H9 (cell line): ENCODE data around the gene ZNF695. TPM values are rescaled to one million over a fixed set of nuclear protein-coding genes. Genes with fewer than 3 reads are reported as not detected.

ENCODE experiments used
- DNase-seq: peaks from one replicate; pipeline ENCODE4 v3.0.0-alpha.2; 2017
- H2AFZ ChIP-seq: one replicate; pipeline ENCODE4 v1.6.1; 2013; ENCODE audit warnings: mild to moderate bottlenecking, low read length, control low read depth, moderate library complexity
- H2AK5ac ChIP-seq: 2 replicates; pipeline ENCODE4 v1.6.1; 2013; ENCODE audit warnings: low read length, control low read depth, mixed read lengths; ENCODE audit not compliant: insufficient read length
- H2BK120ac ChIP-seq: one replicate; pipeline ENCODE4 v1.6.1; 2013; ENCODE audit warnings: low read depth, mild to moderate bottlenecking, low read length, control low read depth, inconsistent platforms; ENCODE audit not compliant: poor library complexity, severe bottlenecking
- H2BK12ac ChIP-seq: 2 replicates; pipeline ENCODE4 v1.6.1; 2013; ENCODE audit warnings: low read length, control low read depth, mixed read lengths, low read depth; ENCODE audit not compliant: insufficient read length
- H2BK15ac ChIP-seq: 2 replicates; pipeline ENCODE4 v1.6.1; 2013; ENCODE audit warnings: low read depth, low read length, control low read depth
- H2BK20ac ChIP-seq: one replicate; pipeline ENCODE4 v1.6.1; 2013; ENCODE audit warnings: low read depth, mild to moderate bottlenecking, low read length, control low read depth, inconsistent platforms; ENCODE audit not compliant: poor library complexity, severe bottlenecking
- H2BK5ac ChIP-seq: 2 replicates; pipeline ENCODE4 v1.6.1; 2013; ENCODE audit warnings: low read length, control low read depth, mixed read lengths; ENCODE audit not compliant: insufficient read length
- H3K14ac ChIP-seq: 2 replicates; pipeline ENCODE4 v1.6.1; 2013; ENCODE audit warnings: low read length, control low read depth; ENCODE audit not compliant: insufficient read depth
- H3K18ac ChIP-seq: 2 replicates; pipeline ENCODE4 v1.6.1; 2013; ENCODE audit warnings: low read depth, mild to moderate bottlenecking, mixed read lengths, low read length, control low read depth; ENCODE audit not compliant: insufficient read length
- H3K23ac ChIP-seq: 2 replicates; pipeline ENCODE4 v1.6.1; 2013; ENCODE audit warnings: low read length, control low read depth, mixed read lengths, low read depth; ENCODE audit not compliant: insufficient read length
- H3K23me2 ChIP-seq: 2 replicates; pipeline ENCODE4 v1.6.1; 2013; ENCODE audit warnings: low read depth, mild to moderate bottlenecking, mixed read lengths, low read length, control low read depth; ENCODE audit not compliant: insufficient read length, poor library complexity, severe bottlenecking
- H3K27ac ChIP-seq: 2 replicates; pipeline ENCODE4 v1.5.1; 2013; ENCODE audit warnings: low read length, control low read depth, mixed read lengths, low read depth; ENCODE audit not compliant: insufficient read length
- H3K27me3 ChIP-seq: 2 replicates; pipeline ENCODE4 v1.6.1; 2013; ENCODE audit warnings: low read length, control low read depth, inconsistent platforms; ENCODE audit not compliant: insufficient read depth
- H3K4ac ChIP-seq: 2 replicates; pipeline ENCODE4 v1.6.1; 2013; ENCODE audit warnings: low read depth, mild to moderate bottlenecking, control low read depth, inconsistent platforms, low read length, moderate library complexity
- H3K4me1 ChIP-seq: 2 replicates; pipeline ENCODE4 v1.6.1; 2013; ENCODE audit warnings: low read length, control low read depth, inconsistent platforms; ENCODE audit not compliant: insufficient read depth
- H3K4me2 ChIP-seq: 2 replicates; pipeline ENCODE4 v1.6.1; 2013; ENCODE audit warnings: low read length, control low read depth, mixed read lengths; ENCODE audit not compliant: insufficient read length, insufficient read depth
- H3K56ac ChIP-seq: 2 replicates; pipeline ENCODE4 v1.6.1; 2013; ENCODE audit warnings: low read depth, mild to moderate bottlenecking, mixed read lengths, low read length, control low read depth; ENCODE audit not compliant: insufficient read length
- H3K79me1 ChIP-seq: 2 replicates; pipeline ENCODE4 v1.6.1; 2013; ENCODE audit warnings: low read depth, mild to moderate bottlenecking, moderate library complexity, low read length, control low read depth, inconsistent platforms; ENCODE audit not compliant: insufficient read depth, poor library complexity, severe bottlenecking
- H3K79me2 ChIP-seq: 2 replicates; pipeline ENCODE4 v1.6.1; 2013; ENCODE audit warnings: low read length, control low read depth, inconsistent platforms; ENCODE audit not compliant: insufficient read depth
- H3K9ac ChIP-seq: 2 replicates; pipeline ENCODE4 v1.6.1; 2013; ENCODE audit warnings: low read length, control low read depth, mixed read lengths; ENCODE audit not compliant: insufficient read length; ENCODE audit errors: extremely low read depth
- H3K9me3 ChIP-seq: one replicate; pipeline ENCODE4 v1.6.1; 2013; ENCODE audit warnings: low read depth, low read length, inconsistent platforms; ENCODE audit not compliant: control insufficient read depth
- H3T11ph ChIP-seq: one replicate; pipeline ENCODE4 v1.6.1; 2013; ENCODE audit warnings: mild to moderate bottlenecking, low read length, control low read depth, inconsistent platforms
- H4K20me1 ChIP-seq: one replicate; pipeline ENCODE4 v1.6.1; 2013; ENCODE audit not compliant: control insufficient read depth, insufficient read length, insufficient read depth
- H4K5ac ChIP-seq: 2 replicates; pipeline ENCODE4 v1.6.1; 2013; ENCODE audit warnings: low read depth, mild to moderate bottlenecking, mixed read lengths, low read length, control low read depth; ENCODE audit not compliant: insufficient read length
- H4K8ac ChIP-seq: replicated peaks from 2 replicates; pipeline ENCODE4 v1.6.1; 2013; ENCODE audit warnings: low read length, control low read depth, mixed read lengths, low read depth; ENCODE audit not compliant: insufficient read length
- H4K91ac ChIP-seq: 2 replicates; pipeline ENCODE4 v1.6.1; 2013; ENCODE audit warnings: low read depth, mild to moderate bottlenecking, moderate library complexity, mixed read lengths, low read length, control low read depth; ENCODE audit not compliant: insufficient read length
- H3K27ac Mint-ChIP-seq, 3 experiments: 2 replicates in 2 of 3; 3 replicates in 1 of 3; pipeline ENCODE4 v1.8.0; 2020 to 2021; ENCODE audit warnings: mixed read lengths in 3 of 3, mild to moderate bottlenecking in 1 of 3, moderate library complexity in 1 of 3
- H3K27me3 Mint-ChIP-seq: 2 replicates; pipeline ENCODE4 v1.8.0; 2021; ENCODE audit warnings: low read depth, mild to moderate bottlenecking, moderate library complexity, mixed read lengths
- H3K36me3 Mint-ChIP-seq, 3 experiments: 2 replicates in 2 of 3; 3 replicates in 1 of 3; pipeline ENCODE4 v1.8.0; 2020 to 2021; ENCODE audit warnings: low read depth in 3 of 3, mixed read lengths in 3 of 3; ENCODE audit not compliant: insufficient read depth in 1 of 3
- H3K4me1 Mint-ChIP-seq, 2 experiments: 2 replicates each; pipeline ENCODE4 v1.8.0; 2020; ENCODE audit warnings: mixed read lengths in 2 of 2
- H3K4me3 Mint-ChIP-seq, 2 experiments: 2 replicates in 1 of 2; 3 replicates in 1 of 2; pipeline ENCODE4 v1.8.0; 2020 to 2021; ENCODE audit warnings: mild to moderate bottlenecking in 2 of 2, mixed read lengths in 2 of 2, moderate library complexity in 1 of 2
- H3K9me3 Mint-ChIP-seq, 2 experiments: 2 replicates in 1 of 2; 3 replicates in 1 of 2; pipeline ENCODE4 v1.8.0; 2020; ENCODE audit warnings: mild to moderate bottlenecking in 2 of 2, mixed read lengths in 2 of 2, moderate library complexity in 1 of 2
- CTCF ChIP-seq: fragments of 200-600 bp; sonication (generic); conservative IDR thresholded peaks from 3 replicates; pipeline ENCODE4 v1.8.0; 2021; ENCODE audit warnings: antibody characterized with exemption, mild to moderate bottlenecking
- WGBS: extraction: QIAGEN DNeasy Blood & Tissue Kit; methylation state at CpG from one replicate; pipeline ENCODE4 v1.1.7; 2013; ENCODE audit warnings: missing lambda C conversion rate, low lambda C conversion rate, mixed read lengths; ENCODE audit not compliant: insufficient read length; ENCODE audit errors: extremely low coverage; 5-methylcytosine and 5-hydroxymethylcytosine counted together
- total RNA-seq: library from RNA; stranded (reverse); gene quantifications from 2 replicates; pipeline ENCODE4 v1.2.1, GENCODE V29; 2021

Gene ZNF695
- total RNA-seq, 1 experiment from 2014 or later: 22.3 TPM

GRCh38 chr1:246987083-246987690 lies 20.7 kb downstream of the ZNF695 start:
- H3K18ac ChIP-seq: no peak overlapping the region
- H3K4me1 ChIP-seq: no peaks in the 10 kb centered on the region
- no peaks in the 10 kb centered on the region for H3K79me2 ChIP-seq
- no peaks in the 10 kb centered on the region for H3K27me3 ChIP-seq
- H3K56ac ChIP-seq: no peak overlapping the region
- H4K91ac ChIP-seq: no peak overlapping the region
- H3K4ac ChIP-seq: no peak overlapping the region
- H3K27ac ChIP-seq: no peak overlapping the region
- H2BK15ac ChIP-seq: no peak overlapping the region
- H2BK5ac ChIP-seq: no peak overlapping the region
- no peaks in the 10 kb centered on the region for H3K23me2 ChIP-seq
- Mint-ChIP-seq H3K27ac (no peak overlapping the region), H3K4me3 (no peak overlapping the region), H3K36me3 (peaks cover 100% of the 10 kb centered on the region in 3 experiments), H3K4me1 (no peaks in the 10 kb centered on the region), H3K27me3 (peaks cover 1% of the 10 kb centered on the region; the same call in 1 of the 2 replicates), H3K9me3 (peaks cover 99% of the 10 kb centered on the region in 2 experiments)
- no peak overlapping the region for H4K5ac ChIP-seq
- no peak for DNase-seq
- no peak overlapping the region for H3K23ac ChIP-seq
- no peaks in the 10 kb centered on the region for H4K20me1 ChIP-seq
- H2BK120ac ChIP-seq: no peak overlapping the region
- H2BK12ac ChIP-seq: no peak overlapping the region
- no peak overlapping the region for H3K9ac ChIP-seq
- no peak overlapping the region for H3T11ph ChIP-seq
- peaks cover 79% of the 10 kb centered on the region for H3K9me3 ChIP-seq
- no peak overlapping the region for H2AFZ ChIP-seq
- H2BK20ac ChIP-seq: no peak overlapping the region
- H3K14ac ChIP-seq: no peak overlapping the region
- no peaks in the 10 kb centered on the region for H3K79me1 ChIP-seq
- no peak overlapping the region for H2AK5ac ChIP-seq
- H3K4me2 ChIP-seq: no peak overlapping the region
- TF ChIP-seq CTCF: no peak
- H4K8ac ChIP-seq: no peak overlapping the region
- no CpG with 5 or more reads among the region's 1 CpG for WGBS
